ENCODE data around the gene ICAM5. TPM values are rescaled to one million over a fixed set of nuclear protein-coding genes. Genes with fewer than 3 reads are reported as not detected.

ICAM5 gene
- total RNA-seq, 4 donors from 2014 or later, result 0.23 to 0.45 (median 0.37) TPM

DNA sequence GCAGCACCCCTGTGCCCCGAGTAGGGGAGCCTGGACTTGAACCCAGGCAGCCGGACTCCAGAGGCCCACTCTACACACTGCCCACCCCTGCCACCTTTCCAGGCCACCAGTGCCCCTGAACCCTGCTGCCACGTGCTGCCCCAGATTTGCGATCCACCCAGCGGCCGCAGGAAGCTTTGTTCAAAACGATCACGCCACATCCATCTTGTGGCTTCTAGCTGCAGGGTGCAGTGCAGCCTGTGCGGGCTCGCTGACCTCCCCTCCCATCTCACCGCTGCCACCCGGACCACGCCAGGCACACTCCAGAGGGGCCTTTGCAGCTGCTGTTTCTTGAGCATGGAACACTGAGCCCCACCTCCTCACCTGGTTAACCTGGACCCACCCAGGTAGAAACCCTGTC lies 39.8 kb downstream of the ICAM5 start:
- intact Hi-C loops (cut with DNase I), result no loop called here
- Histone ChIP-seq H3K4me3 (no peak overlapping the region), H3K27ac (replicated peaks in 1 of 4) (no peak overlapping the region), H3K36me3 (peaks cover 58 to 63% (median 62%) of the 10 kb centered on the region in 4 donors), H3K4me1 (peaks cover 19 to 32% (median 26%) of the 10 kb centered on the region in 4 donors), H3K27me3 (no peaks in the 10 kb centered on the region), H3K9me3 (no peaks in the 10 kb centered on the region)
- TF ChIP-seq POLR2AphosphoS5 (IDR thresholded peaks at IDR 0.05) (no peak), EP300 (IDR thresholded peaks at IDR 0.05) (no peak), POLR2A (IDR thresholded peaks at IDR 0.05; ENCODE audit: low read depth) (no peak)
- TF ChIP-seq, protein P1, sequence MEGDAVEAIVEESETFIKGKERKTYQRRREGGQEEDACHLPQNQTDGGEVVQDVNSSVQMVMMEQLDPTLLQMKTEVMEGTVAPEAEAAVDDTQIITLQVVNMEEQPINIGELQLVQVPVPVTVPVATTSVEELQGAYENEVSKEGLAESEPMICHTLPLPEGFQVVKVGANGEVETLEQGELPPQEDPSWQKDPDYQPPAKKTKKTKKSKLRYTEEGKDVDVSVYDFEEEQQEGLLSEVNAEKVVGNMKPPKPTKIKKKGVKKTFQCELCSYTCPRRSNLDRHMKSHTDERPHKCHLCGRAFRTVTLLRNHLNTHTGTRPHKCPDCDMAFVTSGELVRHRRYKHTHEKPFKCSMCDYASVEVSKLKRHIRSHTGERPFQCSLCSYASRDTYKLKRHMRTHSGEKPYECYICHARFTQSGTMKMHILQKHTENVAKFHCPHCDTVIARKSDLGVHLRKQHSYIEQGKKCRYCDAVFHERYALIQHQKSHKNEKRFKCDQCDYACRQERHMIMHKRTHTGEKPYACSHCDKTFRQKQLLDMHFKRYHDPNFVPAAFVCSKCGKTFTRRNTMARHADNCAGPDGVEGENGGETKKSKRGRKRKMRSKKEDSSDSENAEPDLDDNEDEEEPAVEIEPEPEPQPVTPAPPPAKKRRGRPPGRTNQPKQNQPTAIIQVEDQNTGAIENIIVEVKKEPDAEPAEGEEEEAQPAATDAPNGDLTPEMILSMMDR (IDR thresholded peaks at IDR 0.05), result no peak
- DNase-seq (ENCODE audit: extremely low spot score), result no peak
- 95% methylated on average over 11 of the region's 13 CpGs for WGBS

DNA sequence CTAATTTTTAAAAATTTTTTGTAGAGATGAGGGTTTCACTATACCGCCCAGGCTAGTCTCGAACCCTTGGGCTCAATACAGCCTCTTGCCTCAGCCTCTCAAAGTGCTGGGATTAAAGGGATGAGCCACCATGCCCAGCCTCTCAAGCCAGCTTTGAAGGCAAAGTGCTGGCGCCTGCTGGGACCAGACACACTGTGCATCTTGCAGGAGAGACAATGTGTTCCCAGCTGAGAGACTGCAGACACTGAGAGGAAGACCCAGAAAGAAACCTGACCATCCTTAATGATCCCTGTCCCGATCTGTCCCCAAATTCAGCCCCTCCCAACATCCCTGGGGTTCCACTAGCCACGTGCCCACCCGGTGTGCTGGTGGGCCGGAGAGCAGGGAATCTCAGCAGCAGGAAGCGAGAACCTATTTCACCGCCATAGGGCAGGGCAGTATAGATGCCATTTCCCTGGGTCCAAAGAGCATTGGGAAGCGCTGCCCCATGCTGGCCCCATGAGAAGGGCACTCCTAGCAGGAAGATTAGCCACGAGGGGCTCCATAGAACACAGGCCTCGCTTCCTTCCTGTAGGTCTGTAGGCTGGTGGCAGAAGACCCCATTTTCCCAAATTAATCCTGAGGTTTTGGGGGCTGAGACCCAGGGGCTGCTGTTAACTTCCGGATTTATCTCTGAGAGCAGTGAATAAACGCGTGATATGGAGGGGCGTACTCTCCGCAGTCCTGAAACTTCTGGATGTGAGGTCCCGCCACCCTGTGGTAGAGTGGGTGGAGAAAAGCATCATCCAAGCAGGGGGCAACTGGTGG lies 42.6 kb downstream of the ICAM5 start:
- 29% methylated on average over 12 of the region's 18 CpGs for WGBS
- H3K27ac ChIP-seq (replicated peaks in 1 of 4), result peak overlapping the region; percentile 93 to 97 (median 95)
- DNase-seq (ENCODE audit: extremely low spot score), result no peak
- peak overlapping the region; percentile 85 to 95 (median 91) for H3K4me3 ChIP-seq
- intact Hi-C loops (cut with DNase I), result no loop called here
- TF ChIP-seq, protein P1 (IDR thresholded peaks at IDR 0.05), result no peak
- TF ChIP-seq POLR2AphosphoS5 (IDR thresholded peaks at IDR 0.05), result no peak
- H3K4me1 ChIP-seq, result peaks cover 27 to 42% (median 35%) of the 10 kb centered on the region in 4 donors
- peaks cover 32 to 35% (median 35%) of the 10 kb centered on the region in 4 donors for H3K36me3 ChIP-seq
- no peaks in the 10 kb centered on the region for H3K9me3 ChIP-seq
- no peaks in the 10 kb centered on the region for H3K27me3 ChIP-seq

DNA sequence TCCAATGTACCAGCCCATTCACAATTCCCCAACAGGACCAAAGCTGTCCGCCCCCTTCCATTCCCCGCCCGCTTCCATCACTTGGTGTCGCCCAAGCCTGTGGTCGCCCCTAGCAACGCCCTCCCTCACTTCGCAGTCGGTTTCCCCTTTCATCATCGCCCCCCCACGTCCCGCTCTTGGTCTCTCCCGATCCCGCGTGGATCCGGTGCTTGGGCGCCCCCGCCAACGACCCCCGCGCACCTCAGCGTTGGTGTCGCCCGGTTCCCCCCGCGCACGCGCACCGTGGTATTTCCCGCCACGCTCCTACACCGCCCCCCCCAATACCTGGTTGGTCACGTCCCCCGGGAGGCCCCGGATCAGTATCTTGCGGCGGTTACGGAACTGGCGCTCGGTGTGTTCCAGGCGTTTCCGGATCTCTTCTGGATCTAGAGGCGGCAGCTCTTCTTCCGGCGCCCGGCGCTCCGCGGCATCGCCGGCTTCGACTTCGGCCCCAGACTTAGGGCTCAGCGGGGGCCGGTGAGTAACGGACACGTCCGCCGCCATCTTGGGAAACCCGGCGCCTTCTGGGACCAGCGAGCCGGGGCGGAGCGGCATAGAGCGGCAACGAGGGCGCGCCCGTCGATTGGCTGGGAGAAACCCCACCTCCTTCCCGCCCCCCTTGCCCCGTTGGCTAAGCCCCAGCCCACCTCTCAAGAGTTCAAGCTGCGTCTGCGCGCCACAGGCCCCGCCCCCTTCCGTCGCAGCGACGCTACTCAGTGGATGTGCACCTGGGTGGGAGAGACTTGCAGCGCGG lies 43.4 kb downstream of the ICAM5 start, which contains the start of gene RAVER1:
Gene RAVER1, minus strand, starts transcription at position 565 of the 793 bp plus-strand sequence. Its CDS starts 22 bp downstream, at position 543.
- Histone ChIP-seq H3K27ac (replicated peaks in 1 of 4) (peak within 1 kb of the TSS; percentile 93 to 97 (median 95)), H3K27me3 (no peaks in the 10 kb centered on the region), H3K36me3 (peaks cover 24 to 27% (median 27%) of the 10 kb centered on the region in 4 donors), H3K4me3 (peak within 1 kb of the TSS; percentile 85 to 95 (median 91)), H3K9me3 (no peaks in the 10 kb centered on the region), H3K4me1 (peaks cover 27 to 42% (median 35%) of the 10 kb centered on the region in 4 donors)
- TF ChIP-seq, protein P1 (IDR thresholded peaks at IDR 0.05), result no peak
- TF ChIP-seq POLR2A (IDR thresholded peaks at IDR 0.05; ENCODE audit: low read depth) (peak; percentile 14), POLR2AphosphoS5 (IDR thresholded peaks at IDR 0.05) (peak; percentile 81 to 94), EP300 (IDR thresholded peaks at IDR 0.05) (no peak)
- WGBS, result 0% methylated on average over 27 of the region's 82 CpGs
- intact Hi-C loops (cut with DNase I), result no loop called here
- DNase-seq (ENCODE audit: extremely low spot score), result peak; percentile 99

DNA sequence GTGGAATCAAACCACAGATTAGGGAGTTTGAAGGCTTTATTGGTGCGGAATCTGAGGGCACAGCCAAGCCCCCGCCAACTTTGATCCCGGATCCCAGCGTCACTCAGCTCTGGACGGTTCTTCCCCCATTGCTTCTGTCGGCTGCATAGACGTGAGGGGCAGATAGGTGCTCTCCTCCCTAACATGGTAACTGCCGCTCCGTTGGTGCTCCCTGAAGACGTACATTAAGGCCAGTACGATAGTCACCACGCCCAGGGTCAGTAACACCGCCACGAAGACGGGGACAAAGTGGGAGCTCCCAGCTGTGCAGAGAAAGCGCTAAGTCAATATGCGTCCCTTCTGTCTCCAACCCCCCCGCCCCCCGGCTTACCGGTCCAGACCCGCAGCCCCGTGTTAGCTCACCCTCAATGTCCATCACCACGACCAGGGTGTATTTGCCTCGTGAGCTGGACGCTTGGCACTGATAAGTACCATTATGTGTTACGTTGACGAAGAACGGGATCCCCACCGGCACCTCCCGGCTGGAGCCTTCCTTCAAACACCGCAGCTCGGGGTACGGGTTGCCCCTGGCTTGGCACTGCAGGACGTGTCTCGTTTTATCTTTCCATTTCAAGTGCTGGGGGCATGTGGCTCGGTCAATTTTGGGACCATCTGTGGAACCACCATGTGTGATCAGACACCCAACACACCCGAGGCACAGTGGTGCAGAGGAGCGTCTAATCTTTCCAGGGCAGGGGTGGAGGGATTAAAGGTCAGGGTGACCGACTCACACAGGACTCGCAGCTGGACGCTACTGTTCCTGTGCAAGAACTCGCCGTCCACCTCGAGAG lies 44.2 kb downstream of the ICAM5 start:
- Histone ChIP-seq H3K36me3 (peaks cover 16 to 19% (median 19%) of the 10 kb centered on the region in 4 donors), H3K27ac (replicated peaks in 1 of 4) (peak overlapping the region; percentile 93 to 97 (median 95)), H3K4me1 (peaks cover 27 to 42% (median 35%) of the 10 kb centered on the region in 4 donors), H3K9me3 (no peaks in the 10 kb centered on the region), H3K4me3 (peak overlapping the region; percentile 85 to 95 (median 91)), H3K27me3 (no peaks in the 10 kb centered on the region)
- WGBS, result 21% methylated on average over 24 of the region's 44 CpGs
- intact Hi-C loops (cut with DNase I), result no loop called here
- DNase-seq (ENCODE audit: extremely low spot score), result no peak
- TF ChIP-seq, protein P1 (IDR thresholded peaks at IDR 0.05), result no peak
- TF ChIP-seq EP300 (IDR thresholded peaks at IDR 0.05), result no peak
- TF ChIP-seq POLR2A (IDR thresholded peaks at IDR 0.05; ENCODE audit: low read depth), result no peak
- no peak for TF ChIP-seq POLR2AphosphoS5 (IDR thresholded peaks at IDR 0.05)
